Activated naive CD8-positive, alpha-beta T cell treated with anti-CD3 and anti-CD28 coated beads, Interleukin-2, amount 10 ng/mL, durations not matched to agents 7 days and 5 days (primary cell): ENCODE results near the gene CIRBP. TPM values are rescaled to one million over a fixed set of nuclear protein-coding genes. Genes with fewer than 3 reads are reported as not detected.
"Not testable (repeated sequence)": the region's sequence is repeated elsewhere in the genome, so short reads cannot be mapped to it uniquely, and the experiment has no call there.

Source experiments
- ATAC-seq: fragments of 150-1000 bp; cut with Tn5 transposase; one replicate; pipeline ENCODE4 v1.10.0; 2021; ENCODE audit warnings: low read depth, moderate library complexity
- POLR2A ChIA-PET: fragments of 350-600 bp; sonication (Branson Sonifier 250); formaldehyde crosslinking; loops from one replicate; lab custom pipeline; 2021; ENCODE audit warnings: antibody characterized with exemption; lab: Charles Lee
- DNase-seq: peaks from one replicate; pipeline ENCODE4 v3.0.0; 2021
- H3K27ac Mint-ChIP-seq: one replicate; pipeline ENCODE4 v1.8.0; 2022; ENCODE audit warnings: mild to moderate bottlenecking, mixed read lengths
- H3K27me3 Mint-ChIP-seq: one replicate; pipeline ENCODE4 v1.8.0; 2022; ENCODE audit warnings: mild to moderate bottlenecking, moderate library complexity, mixed read lengths
- H3K36me3 Mint-ChIP-seq: one replicate; pipeline ENCODE4 v1.8.0; 2021; ENCODE audit warnings: mild to moderate bottlenecking, mixed read lengths
- H3K4me1 Mint-ChIP-seq: one replicate; pipeline ENCODE4 v1.8.0; 2021; ENCODE audit warnings: mixed read lengths
- H3K4me3 Mint-ChIP-seq: one replicate; pipeline ENCODE4 v1.8.0; 2022; ENCODE audit warnings: mild to moderate bottlenecking, moderate library complexity, mixed read lengths
- H3K9me3 Mint-ChIP-seq: one replicate; pipeline ENCODE4 v1.8.0; 2021; ENCODE audit warnings: mixed read lengths
- total RNA-seq, 2 experiments: library from RNA; stranded (reverse); gene quantifications; one replicate each; pipeline ENCODE4 v1.2.3, GENCODE V29; 2021

Gene CIRBP
- total RNA-seq, 2 experiments from 2014 or later, result 327 to 342 TPM

DNA sequence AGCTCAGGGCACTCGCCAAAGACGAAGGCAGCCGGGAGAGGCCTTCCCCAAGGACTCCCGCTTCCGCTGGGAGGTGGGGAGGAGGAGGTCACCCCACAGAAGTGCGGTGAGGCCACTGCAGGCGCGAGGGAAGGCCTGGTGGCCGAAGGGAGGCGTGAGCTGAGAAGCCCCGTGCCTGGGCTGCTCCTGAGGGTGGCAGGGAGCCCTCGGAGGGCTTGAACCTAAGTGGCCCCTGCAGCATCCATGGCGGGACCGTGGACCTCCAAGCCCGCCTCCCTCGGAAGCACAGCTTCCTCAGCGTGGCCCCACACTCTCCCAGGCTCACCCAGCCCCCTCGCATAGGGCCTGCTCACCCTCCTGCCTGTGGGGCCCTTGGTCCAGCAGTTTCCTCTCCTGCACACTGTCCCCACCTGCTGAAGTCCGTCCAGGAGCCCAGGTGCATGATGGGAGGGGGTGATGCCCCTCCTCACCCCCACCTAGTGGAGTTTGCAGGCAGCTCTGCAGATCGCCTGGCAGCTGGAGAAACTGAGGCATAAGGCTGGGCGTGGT lies 42.5 kb downstream of the CIRBP start:
- peaks cover 9% of the 10 kb centered on the region for H3K27me3 Mint-ChIP-seq
- H3K4me3 Mint-ChIP-seq, result no peak overlapping the region
- POLR2A ChIA-PET, result no interaction called here
- H3K27ac Mint-ChIP-seq, result no peak overlapping the region
- no peaks in the 10 kb centered on the region for H3K9me3 Mint-ChIP-seq
- DNase-seq (no peak), ATAC-seq (no peak)
- no peaks in the 10 kb centered on the region for H3K4me1 Mint-ChIP-seq
- no peaks in the 10 kb centered on the region for H3K36me3 Mint-ChIP-seq

DNA sequence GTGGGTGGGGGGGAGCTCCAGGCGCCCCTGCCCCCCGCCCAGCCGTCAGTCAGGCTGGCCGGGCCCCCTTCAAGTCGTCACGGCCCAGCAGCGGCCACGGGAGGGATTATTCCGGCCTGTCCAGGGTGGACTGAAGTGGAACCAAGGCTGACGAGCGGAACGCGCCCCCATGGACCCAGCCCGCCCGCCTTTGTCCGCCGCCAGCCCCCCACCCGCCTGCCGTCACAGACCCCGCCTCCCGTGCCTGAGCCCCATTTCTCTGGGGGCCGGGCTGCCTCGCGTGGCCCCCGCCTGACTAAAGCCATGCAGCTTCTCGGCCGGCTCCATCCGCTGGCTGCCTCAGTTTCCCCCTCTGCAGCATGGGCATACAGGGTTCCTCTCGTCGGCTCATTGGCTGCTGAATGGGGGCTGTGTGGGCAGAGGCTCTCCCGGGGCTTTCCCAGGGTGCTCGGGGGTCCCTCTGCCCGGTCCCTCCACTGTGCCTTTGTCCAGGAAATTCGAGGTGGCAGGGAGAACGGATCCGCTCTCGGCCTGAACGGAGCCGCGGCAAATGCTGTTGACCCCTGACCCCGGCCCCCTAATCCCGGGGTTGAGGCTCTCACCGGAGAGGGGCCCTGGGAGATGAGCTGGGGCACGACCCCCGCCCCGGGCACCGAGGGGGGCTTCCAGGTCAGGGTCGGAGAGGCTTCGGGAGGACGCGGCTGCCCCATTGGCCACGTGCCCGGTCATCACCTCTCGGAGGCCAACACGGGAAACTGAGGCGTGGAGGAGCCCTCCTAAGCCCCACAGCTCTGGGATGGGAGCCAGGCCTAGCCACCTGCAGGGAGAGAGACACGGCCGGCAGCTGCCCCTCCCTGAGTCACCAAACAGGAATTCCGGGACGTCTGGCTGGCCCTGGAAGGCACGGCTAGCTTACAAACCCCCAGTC lies 43.9 kb downstream of the CIRBP start:
- Mint-ChIP-seq H3K4me1 (no peaks in the 10 kb centered on the region), H3K9me3 (no peaks in the 10 kb centered on the region)
- no peak for ATAC-seq

GRCh38 chr19:1313695-1314613 lies 44.8 kb downstream of the CIRBP start:
- DNase-seq, result no peak
- no peak overlapping the region for H3K4me3 Mint-ChIP-seq
- POLR2A ChIA-PET, result no interaction called here
- H3K4me1 Mint-ChIP-seq, result no peaks in the 10 kb centered on the region
- no peak overlapping the region for H3K27ac Mint-ChIP-seq
- H3K27me3 Mint-ChIP-seq, result peaks cover 25% of the 10 kb centered on the region
- H3K9me3 Mint-ChIP-seq, result no peaks in the 10 kb centered on the region
- H3K36me3 Mint-ChIP-seq, result no peaks in the 10 kb centered on the region
- ATAC-seq, result no peak

More for the DNA sequence above, 43.9 kb downstream of the CIRBP start:
- H3K27ac Mint-ChIP-seq, result no peak overlapping the region
- no peak for DNase-seq
- peaks cover 22% of the 10 kb centered on the region for H3K27me3 Mint-ChIP-seq
- no peak overlapping the region for H3K4me3 Mint-ChIP-seq
- POLR2A ChIA-PET, result no interaction called here
- no peaks in the 10 kb centered on the region for H3K36me3 Mint-ChIP-seq

DNA sequence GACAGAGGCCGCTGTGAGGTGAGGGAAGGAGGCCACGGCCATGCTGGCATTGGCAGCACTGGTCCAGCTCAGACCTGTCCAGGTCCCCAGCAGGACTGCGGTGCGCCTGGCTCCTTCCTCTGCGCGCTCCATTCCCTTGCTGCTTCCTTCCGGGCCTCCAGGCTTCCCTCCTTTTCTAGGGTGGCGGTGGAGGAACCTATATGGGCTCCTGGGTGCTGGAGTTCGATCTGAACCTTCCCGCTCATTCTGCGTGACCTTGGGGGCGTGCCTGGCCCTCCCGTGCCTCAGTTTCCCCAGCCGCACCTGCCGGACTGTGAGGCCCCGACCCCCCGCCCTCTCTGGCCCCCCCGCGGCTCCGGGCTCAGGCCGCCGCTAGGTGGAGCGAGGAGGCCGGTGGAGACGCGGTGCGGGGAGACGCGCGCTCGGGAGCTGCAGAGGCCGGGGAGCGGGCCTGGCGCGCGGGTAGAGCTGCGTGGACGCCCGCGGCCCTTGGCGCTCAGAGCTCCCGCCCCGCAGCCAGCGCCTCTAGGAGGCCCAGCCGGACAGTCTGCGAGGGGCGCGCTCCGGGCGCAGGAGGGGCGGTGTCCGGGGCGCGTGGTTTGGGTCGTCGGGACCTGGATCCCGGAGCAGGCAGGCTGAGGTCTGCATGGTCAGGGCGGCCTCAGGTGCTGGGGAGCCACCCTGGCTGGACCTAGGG lies 46.5 kb downstream of the CIRBP start:
- ATAC-seq (peak; percentile 69), DNase-seq (peak; percentile 73)
- Mint-ChIP-seq H3K4me3 (no peak overlapping the region), H3K36me3 (no peaks in the 10 kb centered on the region), H3K27ac (no peak overlapping the region), H3K4me1 (no peaks in the 10 kb centered on the region), H3K9me3 (no peaks in the 10 kb centered on the region), H3K27me3 (peaks cover 34% of the 10 kb centered on the region)
- POLR2A ChIA-PET, result no interaction called here

DNA sequence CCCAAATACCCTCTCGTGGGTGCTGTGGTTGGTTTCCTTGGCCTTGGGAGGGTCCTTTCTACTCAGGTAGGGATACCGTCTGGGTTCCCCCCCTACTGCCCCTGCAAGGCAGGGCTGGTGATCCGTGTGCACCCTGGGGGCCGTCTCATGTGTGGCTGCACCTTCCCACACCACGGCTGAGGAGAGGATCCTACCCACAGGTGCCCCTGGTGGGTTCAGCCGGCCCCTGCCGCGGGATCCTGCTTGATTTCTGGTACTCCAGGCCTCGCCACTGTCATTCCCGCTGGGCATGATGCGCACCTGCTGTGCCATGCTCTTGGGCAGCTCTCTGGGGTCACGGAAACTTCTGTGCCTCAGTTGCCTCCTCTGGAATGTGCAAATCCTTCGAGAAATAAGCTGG lies 47.3 kb downstream of the CIRBP start:
- H3K9me3 Mint-ChIP-seq, result no peaks in the 10 kb centered on the region
- POLR2A ChIA-PET, result no interaction called here
- DNase-seq (no peak), ATAC-seq (no peak)
- peaks cover 34% of the 10 kb centered on the region for H3K27me3 Mint-ChIP-seq
- no peak overlapping the region for H3K4me3 Mint-ChIP-seq
- H3K27ac Mint-ChIP-seq, result no peak overlapping the region
- no peaks in the 10 kb centered on the region for H3K36me3 Mint-ChIP-seq
- H3K4me1 Mint-ChIP-seq, result no peaks in the 10 kb centered on the region

- DNase-seq (no peak), ATAC-seq (no peak)
- H3K9me3 Mint-ChIP-seq, result no peaks in the 10 kb centered on the region
- no peaks in the 10 kb centered on the region for H3K36me3 Mint-ChIP-seq
- no peaks in the 10 kb centered on the region for H3K4me1 Mint-ChIP-seq
- H3K27ac Mint-ChIP-seq, result no peak overlapping the region
- POLR2A ChIA-PET, result interaction anchor here (0.9 kb wide), 1 partner anchor 37 kb away, joined by 3 read pairs; a partner anchor contains a TSS
- peaks cover 36% of the 10 kb centered on the region for H3K27me3 Mint-ChIP-seq
- no peak overlapping the region for H3K4me3 Mint-ChIP-seq
These were observed 48.3 kb downstream of the CIRBP start for GRCh38 chr19:1317274-1318003.

DNA sequence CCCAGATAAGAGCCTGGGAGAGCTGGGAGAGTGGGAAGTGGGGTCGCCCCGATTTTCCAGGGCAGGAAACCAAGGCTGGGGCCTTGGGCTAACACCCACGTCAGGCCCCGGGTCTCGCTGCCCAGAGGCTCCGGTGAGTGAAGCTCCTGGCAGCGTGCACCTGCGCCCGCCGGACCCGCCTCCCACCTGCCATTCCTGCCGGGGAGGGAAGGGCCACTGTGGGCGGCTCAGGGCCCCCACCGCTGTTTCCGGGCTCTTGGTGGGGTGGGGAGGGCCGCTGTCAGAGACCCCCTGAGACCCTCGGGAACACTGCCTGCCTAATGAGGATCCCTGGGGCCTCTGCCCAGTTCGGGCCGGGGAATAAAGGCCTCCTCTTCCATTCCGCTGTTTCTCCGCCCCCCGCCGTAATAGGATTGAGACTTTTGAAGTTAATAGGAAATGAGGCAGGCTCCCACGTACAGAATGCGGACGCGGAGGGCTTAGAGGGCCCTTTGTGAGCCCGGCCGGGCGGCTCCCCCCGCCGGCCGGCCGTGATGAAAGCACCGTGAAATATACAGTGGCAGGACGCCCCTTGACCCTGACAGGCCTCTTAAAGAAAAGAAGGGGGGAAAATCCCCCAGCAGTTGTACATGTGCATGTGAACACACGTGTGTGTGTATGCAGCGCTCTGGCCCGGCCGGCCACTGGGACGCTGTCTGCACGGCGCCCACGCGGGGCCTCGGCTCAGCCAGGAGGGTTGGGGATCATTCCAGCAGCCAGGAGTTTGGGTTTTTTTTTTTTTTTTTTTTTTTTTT lies 49.7 kb downstream of the CIRBP start:
- ATAC-seq (no peak), DNase-seq (no peak)
- Mint-ChIP-seq H3K4me1 (no peaks in the 10 kb centered on the region), H3K4me3 (no peak overlapping the region), H3K27me3 (peaks cover 43% of the 10 kb centered on the region), H3K36me3 (no peaks in the 10 kb centered on the region), H3K9me3 (no peaks in the 10 kb centered on the region), H3K27ac (no peak overlapping the region)
- POLR2A ChIA-PET, result no interaction called here

DNA sequence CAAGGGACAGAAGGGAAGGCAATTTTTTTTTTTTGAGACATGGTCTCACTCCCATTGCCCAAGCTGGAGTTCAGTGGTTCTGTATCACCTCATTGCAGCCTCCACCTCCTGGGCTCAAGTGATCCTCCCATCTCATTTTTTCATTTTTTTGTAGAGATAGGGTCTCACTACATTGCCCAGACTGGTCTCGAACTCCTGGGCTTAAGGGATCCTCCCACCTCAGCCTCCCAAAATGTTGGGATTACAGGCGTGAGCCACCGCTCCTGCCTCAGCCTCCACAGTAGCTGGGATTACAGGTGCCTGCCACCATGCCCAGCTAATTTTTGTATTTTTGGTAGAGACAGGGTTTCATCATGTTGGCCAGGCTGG lies 51.1 kb downstream of the CIRBP start:
- H3K27ac Mint-ChIP-seq, result not testable (repeated sequence)

DNA sequence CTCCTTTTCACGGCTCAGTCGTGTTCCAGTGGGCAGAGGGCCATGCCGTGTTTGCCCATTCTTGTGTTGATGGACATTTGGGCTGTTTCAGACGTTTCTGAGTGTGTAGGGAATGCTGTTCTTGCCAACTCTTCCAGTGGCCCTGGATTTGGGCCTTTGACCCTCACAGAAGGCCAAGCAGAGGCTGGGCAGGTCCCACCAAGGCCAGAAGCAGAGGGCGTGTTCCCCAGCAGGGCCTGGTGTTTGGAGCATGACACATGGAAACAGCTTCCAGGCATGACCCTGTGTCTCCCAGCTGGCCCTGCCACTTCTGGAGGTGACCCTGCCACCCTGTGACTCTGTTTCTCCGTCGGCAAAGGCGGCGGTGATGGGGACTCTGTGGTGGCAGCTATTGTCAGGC lies 52.4 kb downstream of the CIRBP start:
- POLR2A ChIA-PET, result no interaction called here
- no peak overlapping the region for H3K27ac Mint-ChIP-seq
- ATAC-seq (no peak), DNase-seq (no peak)
- no peak overlapping the region for H3K4me3 Mint-ChIP-seq
- H3K9me3 Mint-ChIP-seq, result no peaks in the 10 kb centered on the region
- H3K27me3 Mint-ChIP-seq, result peaks cover 54% of the 10 kb centered on the region
- H3K4me1 Mint-ChIP-seq, result no peaks in the 10 kb centered on the region
- H3K36me3 Mint-ChIP-seq, result no peaks in the 10 kb centered on the region

More for the DNA sequence above, 51.1 kb downstream of the CIRBP start:
- H3K4me1 Mint-ChIP-seq, H3K4me3 Mint-ChIP-seq, POLR2A ChIA-PET, H3K36me3 Mint-ChIP-seq, DNase-seq, ATAC-seq, H3K9me3 Mint-ChIP-seq: not testable (repeated sequence)
- H3K27me3 Mint-ChIP-seq, result peaks cover 49% of the 10 kb centered on the region

GRCh38 chr19:1322198-1322981 lies 53.3 kb downstream of the CIRBP start:
- DNase-seq (no peak), ATAC-seq (no peak)
- Mint-ChIP-seq H3K9me3 (no peaks in the 10 kb centered on the region), H3K4me3 (no peak overlapping the region), H3K4me1 (no peaks in the 10 kb centered on the region), H3K36me3 (no peaks in the 10 kb centered on the region), H3K27ac (no peak overlapping the region), H3K27me3 (peaks cover 48% of the 10 kb centered on the region)
- POLR2A ChIA-PET, result no interaction called here

DNA sequence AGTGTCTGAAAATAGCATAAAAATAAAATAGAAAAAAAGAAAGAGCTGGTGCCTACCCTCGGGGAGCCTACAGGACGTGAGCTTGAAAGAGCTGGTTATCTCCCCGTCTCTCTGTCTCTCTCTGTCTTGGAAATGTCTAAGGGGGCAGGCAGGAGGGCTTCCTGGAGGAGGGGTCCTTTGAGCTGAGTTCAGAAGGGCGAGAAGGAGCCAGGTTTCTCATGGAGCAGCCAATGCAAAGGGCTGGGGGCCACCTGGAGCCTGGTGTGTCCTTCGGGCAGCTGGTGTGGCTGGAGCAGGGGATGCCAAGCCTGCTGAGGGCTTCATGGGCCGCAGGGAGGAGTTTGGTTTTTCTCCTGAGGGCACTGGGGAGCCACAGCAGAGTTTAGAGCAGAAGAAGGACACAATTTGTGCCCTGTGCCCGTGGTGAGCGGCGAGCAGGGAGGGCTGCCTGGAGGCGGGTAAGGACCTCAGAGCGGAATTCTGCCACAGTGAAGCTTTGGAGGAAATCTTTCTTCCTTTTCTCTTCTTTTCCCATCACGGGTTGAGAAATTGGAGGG lies 55.2 kb downstream of the CIRBP start:
- H3K4me3 Mint-ChIP-seq, result no peak overlapping the region
- DNase-seq (no peak), ATAC-seq (no peak)
- H3K9me3 Mint-ChIP-seq, result no peaks in the 10 kb centered on the region
- H3K27ac Mint-ChIP-seq, result no peak overlapping the region
- POLR2A ChIA-PET, result no interaction called here
- H3K27me3 Mint-ChIP-seq, result peaks cover 36% of the 10 kb centered on the region
- H3K36me3 Mint-ChIP-seq, result no peaks in the 10 kb centered on the region
- H3K4me1 Mint-ChIP-seq, result no peaks in the 10 kb centered on the region
